GM19099 (cell line): ENCODE results near the gene WNT5B.

Source experiments
- POLR2A ChIP-seq: IDR thresholded peaks from 3 replicates; pipeline ENCODE4 v1.6.1; 2011; ENCODE audit warnings: low read depth; ENCODE audit not compliant: insufficient read length; ENCODE audit errors: extremely low read depth

Gene WNT5B

DNA sequence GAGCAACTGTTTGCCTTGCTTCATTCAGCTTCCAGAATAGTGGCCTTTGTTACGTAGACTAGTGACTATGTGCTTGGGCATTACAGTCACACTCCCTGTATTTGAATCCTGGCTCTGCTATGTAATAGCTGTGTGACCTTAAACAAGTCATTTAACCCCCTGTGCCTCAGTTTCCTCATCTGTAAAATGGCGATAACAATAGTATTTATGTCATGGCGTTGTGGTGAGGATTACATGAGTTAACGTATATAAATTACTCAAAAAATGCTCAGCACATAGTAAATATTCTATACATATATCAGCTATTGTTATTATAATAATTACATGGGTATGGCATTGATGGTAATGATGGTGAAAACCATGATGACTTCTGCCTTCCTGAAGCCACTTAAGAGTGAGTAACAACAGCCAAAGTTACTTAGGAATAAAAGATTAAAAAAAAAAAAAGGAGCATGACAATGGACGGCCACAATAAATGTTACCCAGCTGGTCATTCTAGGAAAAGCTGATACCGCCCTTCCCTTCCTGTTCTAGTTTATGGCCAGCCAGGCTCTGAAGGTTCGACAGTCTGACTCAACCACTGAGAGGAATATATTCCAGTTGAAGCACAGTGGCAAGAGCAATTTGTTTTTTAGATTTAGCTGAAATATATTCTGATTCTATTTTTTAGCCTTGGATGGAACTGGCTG, 51.9 kb downstream of the WNT5B start:
- no peak for TF ChIP-seq POLR2A

DNA sequence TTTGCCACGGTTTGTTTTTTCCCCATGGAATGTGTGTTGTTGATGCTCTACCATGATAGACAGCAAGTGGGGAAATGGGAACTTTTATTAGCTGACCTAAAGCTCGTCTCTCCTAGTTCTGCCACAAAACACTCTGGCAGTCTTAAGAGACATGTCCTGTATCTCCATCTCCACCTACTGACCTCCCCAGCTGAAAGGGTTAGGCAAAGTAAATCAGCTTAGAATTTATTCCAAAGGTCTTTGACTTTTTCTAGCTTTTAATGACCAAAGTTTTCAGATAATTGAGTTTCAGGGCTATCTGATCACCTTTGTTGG, 52.4 kb downstream of the WNT5B start:
- no peak for TF ChIP-seq POLR2A

DNA sequence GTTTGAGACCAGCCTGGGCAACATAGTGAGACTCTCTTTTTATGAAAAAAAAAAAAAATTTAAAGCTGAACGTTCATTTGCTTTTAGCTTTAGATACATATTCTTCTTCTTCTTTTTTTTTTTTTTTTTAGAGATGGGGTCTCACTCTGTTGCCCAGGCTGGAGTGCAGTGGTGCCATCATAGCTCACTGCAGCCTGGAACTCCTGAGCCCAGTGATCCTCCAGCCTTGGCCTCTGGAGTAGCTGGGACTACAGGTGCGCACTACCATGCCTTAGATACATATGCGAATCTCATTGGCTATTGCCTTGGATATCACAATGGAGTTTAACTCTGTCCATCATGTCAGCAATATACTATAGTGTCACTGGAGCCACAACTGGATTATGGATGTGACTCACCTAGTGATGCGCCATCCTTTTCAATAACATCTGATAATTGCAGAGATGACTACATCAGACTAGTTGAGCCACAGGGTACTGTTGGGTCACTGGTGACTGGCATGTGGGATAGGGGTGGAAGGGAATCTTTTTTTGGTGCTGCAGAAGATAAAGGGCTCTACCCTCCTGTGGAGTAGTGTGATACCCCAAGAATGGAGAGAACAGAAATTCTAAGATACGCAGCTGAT, 59.2 kb downstream of the WNT5B start:
- TF ChIP-seq POLR2A = no peak

DNA sequence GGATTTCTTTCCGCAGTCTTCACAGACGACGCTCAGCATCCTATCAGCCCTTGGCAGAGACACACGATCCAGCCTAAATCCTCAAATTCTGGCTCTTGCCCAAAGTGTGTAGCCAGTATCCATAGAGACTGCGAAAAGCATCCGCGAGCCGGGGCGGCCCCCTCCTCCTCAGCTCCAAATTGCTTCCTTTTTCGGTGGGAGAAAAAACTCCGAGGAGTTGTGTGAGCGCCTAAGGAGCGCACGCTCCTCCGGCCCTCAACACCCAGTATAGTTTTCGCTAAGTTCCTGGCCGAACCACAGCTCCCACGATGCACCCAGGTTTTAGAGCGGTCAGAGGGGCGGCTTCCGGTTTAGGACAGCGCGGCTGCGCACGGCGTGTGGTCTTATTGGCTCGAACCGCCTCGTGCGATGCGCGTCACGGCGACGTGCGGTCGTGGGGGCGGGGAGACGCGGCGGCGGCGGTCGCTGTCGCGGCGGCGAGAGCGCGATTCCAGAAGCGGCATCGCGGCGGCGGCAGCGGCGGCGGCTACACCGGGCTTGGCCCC, 61.6 kb downstream of the WNT5B start, which contains the start of gene ADIPOR2:
TSS of gene ADIPOR2 (plus strand) at position 493 of the 545 bp plus-strand sequence. CDS start 63,274 bp downstream, outside the sequence.
- peak; percentile 92 for TF ChIP-seq POLR2A

DNA sequence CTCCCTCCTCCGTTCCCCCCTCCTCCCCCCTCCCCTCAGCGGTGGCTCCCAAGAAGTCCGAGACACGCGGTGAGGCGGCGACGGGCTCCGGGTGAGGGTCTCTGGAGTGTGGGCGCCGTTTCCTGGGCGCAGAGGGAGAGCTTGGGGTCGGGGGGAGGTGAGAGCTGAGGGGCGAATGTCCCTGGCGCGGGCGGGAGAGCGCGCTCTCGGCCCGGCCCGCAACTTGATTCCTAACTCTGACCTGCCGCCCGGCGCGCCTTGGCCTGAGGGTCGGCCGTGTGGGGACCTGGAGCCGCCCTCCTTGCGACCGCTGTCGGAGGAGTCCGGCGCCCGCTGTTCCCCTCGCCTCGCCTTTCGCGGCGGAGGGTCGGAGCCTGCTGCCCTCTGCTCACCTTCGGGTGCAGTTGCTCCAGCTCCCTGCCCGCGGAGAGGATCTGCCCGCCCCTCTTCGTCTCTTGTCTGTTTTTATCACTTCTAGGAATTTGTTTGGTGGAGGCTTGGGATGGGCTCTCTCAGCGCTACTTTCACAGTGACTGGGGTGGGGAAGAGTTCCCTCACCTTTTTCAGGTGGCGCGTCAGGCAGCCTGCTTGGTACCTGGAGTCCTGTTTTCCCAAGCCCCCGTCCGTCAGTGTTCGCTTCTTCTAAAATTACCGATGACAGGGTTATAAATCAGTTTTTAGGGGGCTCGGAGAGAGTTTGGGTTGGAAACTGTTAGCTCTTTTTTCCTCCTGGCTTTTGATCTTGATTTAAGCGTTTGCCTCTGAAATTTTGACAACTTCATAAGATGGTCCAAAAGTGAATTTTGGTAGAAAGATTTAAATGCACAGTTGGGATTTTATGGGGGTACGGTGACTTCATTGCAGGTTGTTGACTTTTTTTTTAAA, 62.3 kb downstream of the WNT5B start:
- TF ChIP-seq POLR2A = no peak

DNA sequence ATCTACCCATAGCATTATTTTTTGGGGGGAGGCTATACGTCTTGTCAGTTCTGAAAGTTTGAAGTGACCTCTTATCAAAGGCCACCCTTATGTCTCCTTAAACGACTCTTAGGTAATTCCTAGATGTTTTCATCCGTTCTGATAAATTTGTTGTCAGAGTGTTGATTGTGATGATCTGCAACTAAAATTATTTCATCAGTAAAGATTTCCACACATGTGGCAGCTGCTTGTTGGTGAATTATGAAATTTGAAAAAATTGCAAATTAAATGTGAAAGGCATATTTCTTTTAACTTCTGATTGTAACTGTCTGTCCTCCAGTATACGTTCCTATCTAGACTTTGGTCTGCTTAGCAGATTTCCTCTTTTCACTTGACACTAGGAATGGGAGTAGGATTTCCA, 63.2 kb downstream of the WNT5B start:
- no peak for TF ChIP-seq POLR2A

DNA sequence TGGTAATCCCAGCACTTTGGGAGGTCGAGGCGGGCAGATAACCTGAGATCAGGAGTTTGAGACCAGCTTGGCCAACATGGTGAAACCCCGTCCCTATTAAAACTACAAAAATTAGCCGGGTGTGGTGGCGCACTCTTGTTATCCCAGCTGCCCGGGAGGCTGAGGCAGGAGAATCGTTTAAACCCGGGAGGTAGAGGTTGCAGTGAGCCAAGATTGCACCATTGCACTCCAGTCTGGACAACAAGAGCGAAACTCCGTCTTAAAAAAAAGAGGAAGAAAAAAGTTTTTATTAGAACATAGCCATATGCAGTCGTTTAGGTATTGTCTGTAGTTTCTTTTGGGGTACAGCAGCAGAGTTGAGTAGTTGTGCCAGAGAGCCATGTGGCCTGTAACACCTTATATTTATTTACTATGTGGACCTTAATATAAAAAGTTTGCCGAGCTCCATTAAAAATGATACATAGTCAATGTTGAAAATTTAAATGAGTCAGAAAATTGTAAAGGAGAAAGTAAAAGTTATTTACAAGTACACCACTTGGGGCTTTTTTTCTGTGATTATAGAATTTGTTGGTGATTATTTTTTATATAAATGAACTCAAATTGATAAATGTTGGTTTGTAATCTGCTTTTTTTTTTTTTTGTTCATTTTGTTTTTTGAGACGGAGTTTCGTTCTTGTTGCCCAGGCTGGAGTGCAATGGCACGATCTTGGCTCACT, 64.0 kb downstream of the WNT5B start:
- no peak for TF ChIP-seq POLR2A

DNA sequence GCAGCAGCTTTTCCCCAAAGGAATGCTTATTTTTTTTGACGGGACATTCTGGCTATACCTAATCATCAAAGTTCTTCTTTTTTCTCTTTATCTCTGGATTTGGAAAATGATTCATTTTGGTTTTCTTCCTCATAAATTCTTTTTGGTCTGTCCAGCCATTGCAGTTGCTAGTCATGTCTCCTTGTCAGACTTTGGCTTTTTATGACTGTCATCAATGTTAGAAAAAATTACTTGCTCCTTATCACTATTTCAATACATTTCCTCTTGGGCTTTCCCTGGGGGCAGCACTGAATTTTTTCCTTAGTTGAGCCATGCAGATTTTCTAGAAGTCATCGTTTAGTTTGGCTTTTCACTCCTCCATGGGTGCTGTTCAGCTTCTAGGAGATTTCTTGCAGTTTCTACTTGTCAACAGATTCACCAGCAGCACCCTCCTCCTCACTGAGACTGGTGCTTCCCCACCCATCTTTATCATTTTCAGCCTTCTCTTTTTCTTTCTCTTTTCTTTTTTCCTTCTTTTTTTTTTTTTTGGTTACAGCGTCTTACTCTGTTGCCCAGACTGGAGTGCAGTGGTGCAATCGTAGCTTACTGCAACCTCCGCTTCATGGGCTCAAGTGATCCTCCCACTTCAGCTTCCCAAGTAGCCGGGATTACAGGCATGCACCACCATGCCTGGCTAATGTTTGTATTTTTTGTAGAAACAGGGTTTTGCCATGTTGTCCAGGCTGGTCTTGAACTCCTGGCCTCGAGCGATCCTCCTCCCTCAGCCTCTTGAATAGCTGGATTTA, 67.0 kb downstream of the WNT5B start:
- no peak for TF ChIP-seq POLR2A

DNA sequence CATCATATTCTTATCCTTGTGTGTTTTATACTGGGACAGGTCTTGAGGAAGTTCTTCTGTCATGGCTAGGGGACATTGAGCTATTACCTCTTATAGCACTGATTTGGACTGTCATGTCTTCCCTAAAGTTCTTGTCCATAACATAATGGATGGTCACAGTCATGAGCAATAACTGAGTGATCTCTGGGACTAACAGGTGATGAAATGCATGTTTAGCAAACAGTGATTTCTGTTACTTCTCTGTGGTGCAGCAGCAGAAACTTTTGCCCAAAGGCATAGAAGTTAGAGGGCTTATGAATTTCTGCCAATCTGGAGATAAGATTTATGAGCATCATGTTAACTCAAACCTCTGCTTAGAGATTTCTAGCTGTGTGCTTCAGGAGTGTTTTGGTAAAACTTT, 67.8 kb downstream of the WNT5B start:
- TF ChIP-seq POLR2A = no peak
